Right hindlimb (tissue), 1 donor: ENCODE measurements around the gene FBLN2.
"Not testable (repeated sequence)": the region's sequence is repeated elsewhere in the genome, so short reads cannot be mapped to it uniquely, and the experiment has no call there.

Experiments
- DNase-seq: peaks from one replicate; pipeline ENCODE4 v3.0.0-alpha.2; 2018

FBLN2 gene

GRCh38 chr3:13550791-13551360, 2.0 kb downstream of the FBLN2 start:
- DNase-seq: no peak

DNA sequence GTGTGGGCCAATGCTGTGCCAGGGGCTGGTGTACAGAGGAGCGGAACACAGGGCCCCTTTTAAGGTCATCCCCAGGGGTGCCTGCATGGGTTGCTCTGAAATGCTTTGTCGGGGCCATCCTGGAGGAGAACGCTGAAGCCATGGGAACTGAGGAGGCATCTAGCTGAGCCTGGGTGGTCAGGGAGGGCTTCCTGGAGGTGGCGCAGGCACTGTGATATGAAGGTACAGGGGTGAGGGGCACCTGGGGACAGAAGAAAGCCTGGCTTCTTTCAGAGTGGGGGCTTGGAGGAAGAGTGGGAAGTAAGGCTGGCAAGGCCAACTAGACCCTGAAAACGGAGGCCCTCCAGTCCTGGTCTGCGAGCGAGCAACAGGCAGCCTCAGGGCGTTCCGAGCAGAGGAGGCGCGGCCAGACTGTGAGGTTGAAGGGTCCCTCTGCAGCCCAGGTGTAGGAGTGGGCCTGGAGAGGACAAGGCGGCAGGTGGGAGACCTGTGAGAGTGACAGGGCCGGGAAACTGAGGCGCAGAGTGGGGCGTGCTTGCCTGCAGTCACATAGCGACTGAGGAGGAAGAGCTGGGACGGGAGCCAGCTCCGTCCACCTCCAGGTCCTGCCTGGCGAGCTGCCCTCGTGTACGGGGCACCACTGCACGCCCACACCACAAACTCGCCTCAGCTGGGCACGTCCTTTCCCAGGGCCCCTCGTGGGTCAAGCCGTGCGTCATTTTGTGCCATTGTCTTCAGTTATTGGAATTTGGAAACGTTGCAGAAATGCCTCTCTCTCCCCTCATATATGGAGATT, 4.1 kb downstream of the FBLN2 start:
- DNase-seq: no peak

GRCh38 chr3:13553686-13554085, 4.8 kb downstream of the FBLN2 start:
- no peak for DNase-seq

DNA sequence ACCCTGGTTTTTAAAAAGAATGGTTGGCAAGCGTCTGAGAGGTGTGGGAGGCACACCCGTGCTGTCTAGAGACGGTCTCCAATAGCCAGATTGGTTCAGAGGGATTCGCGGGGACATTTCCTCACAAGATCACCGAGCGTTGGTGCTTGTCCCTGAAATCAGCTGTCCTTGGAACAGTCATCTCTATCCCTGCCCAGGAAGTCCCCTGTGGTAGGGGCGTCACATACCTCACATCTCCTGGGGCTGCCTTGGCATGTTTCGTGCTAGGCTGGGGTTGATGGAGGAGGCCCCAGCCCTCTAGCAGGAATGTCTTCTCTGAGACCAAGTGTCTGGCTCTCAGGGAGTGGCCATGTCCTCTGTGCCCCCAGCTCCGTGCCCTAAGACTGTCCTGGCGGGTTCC, 6.8 kb downstream of the FBLN2 start:
- no peak for DNase-seq

DNA sequence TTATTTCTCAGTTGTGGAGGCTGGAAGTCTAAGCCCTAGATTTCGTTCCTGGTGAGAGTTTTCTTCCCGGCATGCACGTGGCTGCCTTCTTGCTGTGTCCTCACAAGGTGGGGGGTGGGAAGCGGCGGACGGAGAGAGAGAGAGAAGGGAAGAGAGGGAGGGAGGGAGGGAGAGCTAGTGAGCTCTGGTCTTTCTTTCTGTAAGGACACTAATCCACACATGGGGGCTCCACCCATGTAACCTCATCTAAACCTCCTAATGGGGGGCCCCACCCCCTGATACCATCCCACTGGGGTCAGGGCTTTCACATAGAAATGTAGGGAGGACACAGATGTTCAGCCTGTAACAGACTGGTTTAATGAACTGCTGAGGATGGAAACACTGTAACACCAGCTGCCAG, 7.3 kb downstream of the FBLN2 start:
- no peak for DNase-seq

DNA sequence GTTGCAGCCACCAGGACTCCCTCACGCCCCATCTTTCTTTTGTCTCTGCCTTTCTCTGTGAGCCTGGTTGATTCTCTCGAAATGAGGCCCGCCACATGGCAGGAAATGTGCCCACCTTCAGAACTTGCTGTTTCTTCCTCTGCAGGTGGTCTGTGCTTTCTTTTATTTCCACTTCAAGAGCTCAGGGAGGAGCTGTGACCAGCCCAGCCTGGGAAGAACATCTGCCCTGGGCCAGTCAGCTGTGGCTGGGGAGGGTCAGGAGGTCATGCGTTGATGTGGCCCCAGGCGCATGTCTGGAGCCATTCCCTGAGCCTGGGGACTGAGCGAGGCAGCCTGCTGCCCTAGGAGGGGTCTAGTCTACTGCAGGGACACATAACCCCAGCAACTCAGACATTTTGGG, 8.0 kb downstream of the FBLN2 start:
- no peak for DNase-seq

DNA sequence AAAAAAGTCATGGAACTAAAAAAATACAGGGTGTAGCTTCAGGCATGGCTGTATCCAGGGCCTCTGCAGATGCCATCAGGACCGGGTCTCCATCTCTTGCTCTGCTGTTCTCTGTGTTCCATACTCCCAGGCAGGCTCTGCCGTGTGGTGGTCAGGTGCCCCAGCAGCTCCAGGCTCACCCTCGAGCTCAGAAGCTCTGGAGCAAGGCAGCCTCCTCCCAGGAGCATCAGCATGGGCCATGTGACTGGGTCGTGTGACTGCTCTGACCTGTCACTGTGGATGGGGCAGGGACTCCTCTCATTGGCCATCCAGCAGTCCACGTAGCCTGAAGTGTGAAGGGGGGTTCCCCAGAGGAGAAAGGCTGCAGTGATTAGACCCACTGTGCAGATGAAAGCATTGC, 8.5 kb downstream of the FBLN2 start:
- no peak for DNase-seq

- no peak for DNase-seq
Observed at GRCh38 chr3:13557926-13558325, 9.0 kb downstream of the FBLN2 start.

GRCh38 chr3:13558651-13559050, 9.7 kb downstream of the FBLN2 start:
- DNase-seq: no peak

- DNase-seq: no peak
Observed at GRCh38 chr3:13559764-13560525, 11.0 kb downstream of the FBLN2 start.

DNA sequence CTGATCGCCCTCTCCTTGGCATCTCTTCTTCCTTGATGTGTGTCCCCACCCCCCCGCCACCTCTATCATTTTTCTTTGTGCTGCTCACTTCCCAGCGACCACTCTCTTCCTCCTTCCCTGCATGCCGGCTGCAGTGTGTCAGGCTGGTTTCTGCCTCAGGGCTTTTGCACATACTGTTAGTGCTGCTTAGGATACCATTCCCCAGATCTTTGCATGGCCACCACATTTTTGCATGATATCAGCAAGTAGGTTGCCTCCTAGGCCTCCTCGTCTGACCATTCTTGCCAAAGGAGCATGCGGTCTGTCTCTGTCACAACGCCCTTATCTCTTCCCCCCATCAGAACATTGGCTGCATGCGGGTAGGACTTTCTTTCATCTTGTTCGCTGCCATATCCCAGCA, 12.5 kb downstream of the FBLN2 start:
- no peak for DNase-seq

- DNase-seq: no peak
Observed at GRCh38 chr3:13561967-13562366, 13.0 kb downstream of the FBLN2 start.

DNA sequence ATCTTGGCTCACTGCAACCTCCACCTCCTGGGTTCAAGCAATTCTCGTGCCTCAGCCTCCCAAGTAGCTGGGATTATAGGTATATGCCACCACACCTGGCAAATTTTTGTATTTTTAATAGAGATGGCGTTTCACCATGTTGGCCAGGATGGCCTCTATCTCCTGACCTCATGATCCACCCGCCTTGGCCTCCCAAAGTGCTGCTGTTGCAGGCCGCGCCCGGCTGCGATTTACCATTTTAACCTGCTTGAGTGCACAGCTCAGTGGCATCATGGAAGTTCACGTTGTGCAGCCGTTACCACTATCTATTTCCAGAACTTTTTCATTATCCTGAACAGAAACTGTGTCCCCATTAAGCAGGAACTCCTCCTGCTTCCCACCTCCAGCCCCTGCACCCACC, 13.5 kb downstream of the FBLN2 start:
- not testable (repeated sequence) for DNase-seq

- no peak for DNase-seq
Observed at GRCh38 chr3:13563321-13563720, 14.4 kb downstream of the FBLN2 start.

- no peak for DNase-seq
Observed at GRCh38 chr3:13563911-13564310, 15.0 kb downstream of the FBLN2 start.

GRCh38 chr3:13564751-13565560, 16.0 kb downstream of the FBLN2 start:
- no peak for DNase-seq

DNA sequence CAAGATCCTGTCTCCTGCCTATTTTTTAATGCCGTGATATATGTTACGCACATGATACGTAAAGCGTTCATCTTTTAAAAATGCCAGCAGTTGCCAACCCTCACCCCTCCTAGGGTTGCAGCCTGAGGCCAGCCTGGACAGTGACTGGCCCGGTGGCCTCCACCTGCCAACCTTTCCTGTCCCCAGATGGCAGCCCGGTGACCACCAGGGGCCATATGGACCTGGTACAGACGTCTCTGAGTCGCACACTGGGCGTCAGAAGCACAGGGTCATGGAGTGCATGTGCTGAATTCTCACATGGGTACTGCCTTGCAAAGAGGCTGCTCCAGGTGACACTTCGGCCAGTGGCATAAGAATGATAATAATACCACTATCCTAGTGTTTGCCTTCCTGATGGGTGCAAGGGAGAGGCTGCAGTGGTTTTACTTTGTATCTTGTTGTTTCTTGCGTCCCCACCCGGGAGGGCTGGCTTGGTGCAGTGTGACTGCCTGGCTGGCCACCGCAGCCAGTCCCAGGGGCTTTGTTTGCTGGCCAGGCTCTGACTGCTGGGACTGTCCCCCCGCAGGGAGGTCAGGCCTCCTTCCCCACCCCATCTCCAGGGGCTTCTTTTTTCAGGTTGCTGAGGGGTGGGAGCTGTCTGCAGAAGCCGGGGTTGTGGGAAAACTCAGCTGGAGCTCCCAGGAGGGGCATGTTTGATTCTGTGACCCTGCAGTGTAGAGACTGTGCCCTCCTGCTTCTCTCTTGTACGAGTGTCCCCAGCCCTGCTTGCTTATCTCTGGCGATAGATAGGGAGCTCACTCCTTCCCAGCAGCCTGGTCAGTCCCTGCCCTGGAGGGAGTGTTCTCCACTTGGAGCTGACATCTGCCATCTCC, 16.9 kb downstream of the FBLN2 start:
- no peak for DNase-seq

- no peak for DNase-seq
Observed at GRCh38 chr3:13566453-13566748, 17.5 kb downstream of the FBLN2 start.

- no peak for DNase-seq
Observed at GRCh38 chr3:13566769-13567310, 17.9 kb downstream of the FBLN2 start.

DNA sequence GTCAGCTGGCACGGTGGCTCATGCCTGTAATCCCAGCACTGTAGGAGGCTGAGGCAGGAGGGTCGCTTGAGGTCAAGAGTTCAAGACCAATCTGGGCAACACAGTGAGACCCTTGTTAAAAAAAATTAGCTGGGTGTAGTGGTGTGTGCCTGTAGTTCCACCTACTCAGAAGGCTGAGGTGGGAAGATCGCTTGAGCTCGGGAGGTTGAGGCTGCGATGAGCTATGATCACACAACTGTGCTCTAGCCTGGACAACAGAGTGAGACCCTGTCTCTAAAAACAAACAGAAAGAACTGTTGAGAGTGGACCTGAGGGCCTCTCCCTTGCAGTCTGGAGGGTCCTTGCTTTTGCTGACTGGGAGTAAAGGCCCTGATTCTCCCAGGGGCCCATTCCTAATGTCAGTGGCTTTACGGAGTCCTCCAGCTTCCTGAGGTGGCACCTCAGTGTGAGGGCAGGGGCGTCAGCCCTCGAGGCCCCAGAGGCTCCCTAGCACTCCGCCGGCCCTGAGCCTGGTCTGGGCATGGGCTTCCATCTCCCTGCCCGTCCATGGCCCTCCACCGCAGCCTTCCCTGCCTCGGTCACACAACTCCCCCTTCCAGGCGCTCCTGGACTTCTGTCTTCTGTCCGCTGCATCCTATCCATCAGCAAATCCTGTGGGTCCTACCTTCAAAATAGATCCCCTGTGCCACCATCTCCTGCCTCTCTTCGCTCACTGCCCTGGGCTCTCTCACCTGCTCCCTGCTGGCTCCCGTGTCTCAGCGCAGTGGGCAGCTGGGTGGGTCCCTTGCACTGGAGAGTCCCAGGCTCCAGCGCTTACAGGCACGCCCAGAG, 19.0 kb downstream of the FBLN2 start:
- DNase-seq: no peak

GRCh38 chr3:13568515-13569028, 19.6 kb downstream of the FBLN2 start:
- no peak for DNase-seq
